CD4-positive, alpha-beta T cell (primary cell): ENCODE data around the gene CRLF1. TPM values are rescaled to one million over a fixed set of nuclear protein-coding genes. Genes with fewer than 3 reads are reported as not detected.
"Not testable (repeated sequence)": the region's sequence is repeated elsewhere in the genome, so short reads cannot be mapped to it uniquely, and the experiment has no call there.

Experiments
- ATAC-seq: fragments of 200-7000 bp; cut with Tn5 transposase; one replicate; pipeline ENCODE4 v1.10.0; 2022; ENCODE audit warnings: mild to moderate bottlenecking; ENCODE audit not compliant: poor library complexity
- CTCF ChIA-PET: fragments of 350-600 bp; sonication (Branson Sonifier 250); formaldehyde crosslinking; loops from one replicate; lab custom pipeline; 2021; ENCODE audit warnings: antibody characterized with exemption, inconsistent platforms; lab: Charles Lee
- POLR2A ChIA-PET: fragments of 350-600 bp; sonication (Branson Sonifier 250); formaldehyde crosslinking; loops from one replicate; lab custom pipeline; 2021; ENCODE audit warnings: antibody characterized with exemption, inconsistent platforms; lab: Charles Lee
- DNase-seq, 14 experiments: peaks; one replicate each; pipeline ENCODE4 v3.0.0-alpha.2; 2013 to 2020; ENCODE audit warnings: mixed read lengths in 2 of 14
- H3K27ac ChIP-seq, 2 donors: one replicate each; pipeline versions ENCODE4 v1.5.1 to v1.7.0; 2013; ENCODE audit warnings: low read length in 2 of 2, low read depth in 1 of 2, mild to moderate bottlenecking in 1 of 2
- H3K27me3 ChIP-seq, 2 experiments: 1 replicate in 1 of 2; 2 replicates in 1 of 2; pipeline versions ENCODE4 v1.6.1 to v1.7.0; 2013; ENCODE audit warnings: low read length in 2 of 2, control low read depth in 1 of 2, mild to moderate bottlenecking in 1 of 2, moderate library complexity in 1 of 2; ENCODE audit not compliant: insufficient read depth in 2 of 2, control insufficient read depth in 1 of 2
- H3K36me3 ChIP-seq: one replicate; pipeline ENCODE4 v1.6.1; 2013; ENCODE audit warnings: low read length, control low read depth; ENCODE audit not compliant: insufficient read depth
- H3K4me1 ChIP-seq: one replicate; pipeline ENCODE4 v1.6.1; 2013; ENCODE audit warnings: low read length, control low read depth; ENCODE audit not compliant: insufficient read depth
- H3K4me3 ChIP-seq: one replicate; pipeline ENCODE4 v1.5.1; 2013; ENCODE audit warnings: mild to moderate bottlenecking, low read length, moderate library complexity
- H3K9me3 ChIP-seq, 2 experiments: 1 replicate in 1 of 2; 2 replicates in 1 of 2; pipeline versions ENCODE4 v1.6.1 to v1.7.0; 2013; ENCODE audit warnings: low read length in 2 of 2, mild to moderate bottlenecking in 2 of 2, control low read depth in 1 of 2, moderate library complexity in 1 of 2; ENCODE audit not compliant: control insufficient read depth in 1 of 2, insufficient read depth in 1 of 2
- H3K27ac Mint-ChIP-seq: one replicate; pipeline ENCODE4 v1.8.0; 2020; ENCODE audit warnings: mixed read lengths
- H3K27me3 Mint-ChIP-seq: one replicate; pipeline ENCODE4 v1.8.0; 2021; ENCODE audit warnings: mixed read lengths
- H3K36me3 Mint-ChIP-seq: one replicate; pipeline ENCODE4 v1.8.0; 2021; ENCODE audit warnings: low read depth, mixed read lengths
- H3K4me1 Mint-ChIP-seq: one replicate; pipeline ENCODE4 v1.8.0; 2021; ENCODE audit warnings: low read depth, mixed read lengths
- H3K4me3 Mint-ChIP-seq: one replicate; pipeline ENCODE4 v1.8.0; 2020; ENCODE audit warnings: mild to moderate bottlenecking, mixed read lengths
- H3K9me3 Mint-ChIP-seq: one replicate; pipeline ENCODE4 v1.8.0; 2020; ENCODE audit warnings: mixed read lengths
- CTCF ChIP-seq: fragments of 200-600 bp; IDR thresholded peaks from one replicate; pipeline ENCODE4 v1.8.0; 2022; ENCODE audit warnings: antibody characterized with exemption, mild to moderate bottlenecking
- intact Hi-C, 2 experiments: fragments of 100-400 bp; cut with DNase I in 1 of 2; cut with micrococcal nuclease in 1 of 2; formaldehyde crosslinking; loops; one replicate each; pipeline versions ENCODE4 v1.15.1 to v1.9.0; 2023 to 2025; cut with DNase I, micrococcal nuclease
- total RNA-seq, 174 experiments: library from RNA in 2 of 174; stranded (reverse) in 2 of 174; gene quantifications; one replicate each; pipeline ENCODE4 v1.2.3 and lab custom pipeline; 2021 to 2026

CRLF1 gene
- total RNA-seq, 2 experiments from 2014 or later: not detected

GRCh38 chr19:18593367-18594095 lies 13.1 kb downstream of the CRLF1 start:
- intact Hi-C loops: loop anchor here (1.0 to 10.0 kb wide), 7 partner anchors 43 to 441 kb away; partner anchors contain the start of genes ARMC6 (in 1 of the 2), COPE (in 1 of the 2), CRTC1 (in 1 of the 2) and DDX49 (in 1 of the 2)
- CTCF ChIA-PET: interaction anchor here (0.6 to 2.0 kb wide), 23 partner anchors 8 to 254 kb away, joined by 3 to 11 read pairs (median 4); partner anchors contain the start of genes CRTC1, ELL, UBA52 and UPF1

GRCh38 chr19:18592732-18593131 lies 13.9 kb downstream of the CRLF1 start:
- H3K9me3 ChIP-seq, H3K27ac Mint-ChIP-seq, H3K27ac ChIP-seq, H3K27me3 ChIP-seq, ATAC-seq, H3K4me3 ChIP-seq, H3K36me3 ChIP-seq, H3K36me3 Mint-ChIP-seq, H3K9me3 Mint-ChIP-seq, H3K27me3 Mint-ChIP-seq, DNase-seq, H3K4me3 Mint-ChIP-seq: not testable (repeated sequence)
- CTCF ChIA-PET: interaction anchor here (1.8 to 2.0 kb wide), 2 partner anchors 72 to 142 kb away, joined by 7 to 11 read pairs; no protein-coding TSS in a partner anchor
- H3K4me1 ChIP-seq: peaks cover 51% of the 10 kb centered on the region
- peaks cover 34% of the 10 kb centered on the region for H3K4me1 Mint-ChIP-seq
- POLR2A ChIA-PET: interaction anchor here (0.9 to 2.1 kb wide), 4 partner anchors 21 to 254 kb away, joined by 3 to 8 read pairs (median 4); partner anchors contain the start of gene UBA52
- intact Hi-C loops: loop anchor here in 1 of 2 experiments (5.0 to 10.0 kb wide), 5 partner anchors 90 to 442 kb away; partner anchors contain the start of genes ARMC6, COPE, CRTC1 and DDX49

More at GRCh38 chr19:18593367-18594095, 13.1 kb downstream of the CRLF1 start:
- Mint-ChIP-seq H3K27me3 (no peaks in the 10 kb centered on the region), H3K27ac (no peak overlapping the region), H3K4me3 (peak overlapping the region; percentile 36), H3K4me1 (peaks cover 26% of the 10 kb centered on the region), H3K9me3 (no peaks in the 10 kb centered on the region), H3K36me3 (peaks cover 5% of the 10 kb centered on the region)
- TF ChIP-seq CTCF: no peak
- H3K27ac ChIP-seq: no peak overlapping the region
- no peaks in the 10 kb centered on the region for H3K9me3 ChIP-seq
- peaks cover 8% of the 10 kb centered on the region for H3K36me3 ChIP-seq
- POLR2A ChIA-PET: interaction anchor here (0.6 to 2.1 kb wide), 8 partner anchors 22 to 401 kb away, joined by 3 to 8 read pairs (median 4); partner anchors contain the start of genes ELL, MPV17L2 and UBA52
- no peak for ATAC-seq
- H3K27me3 ChIP-seq: peaks cover 3 to 4% of the 10 kb centered on the region in 2 experiments
- peak in 1 of 14 experiments; percentile 46 for DNase-seq
- no peak overlapping the region for H3K4me3 ChIP-seq
- peaks cover 43% of the 10 kb centered on the region for H3K4me1 ChIP-seq

- Mint-ChIP-seq H3K27ac (peak overlapping the region; percentile 30), H3K4me1 (peaks cover 36% of the 10 kb centered on the region), H3K9me3 (no peaks in the 10 kb centered on the region), H3K36me3 (peaks cover 8% of the 10 kb centered on the region), H3K27me3 (no peaks in the 10 kb centered on the region), H3K4me3 (peak overlapping the region; percentile 63)
- DNase-seq (no peak), ATAC-seq (no peak)
- H3K36me3 ChIP-seq: peaks cover 8% of the 10 kb centered on the region
- intact Hi-C loops: loop anchor here in 1 of 2 experiments (5.0 to 10.0 kb wide), 5 partner anchors 90 to 443 kb away; partner anchors contain the start of genes ARMC6, COPE, CRTC1 and DDX49
- POLR2A ChIA-PET: no interaction called here
- H3K4me3 ChIP-seq: no peak overlapping the region
- H3K27me3 ChIP-seq: no peaks in the 10 kb centered on the region
- CTCF ChIA-PET: no interaction called here
- H3K4me1 ChIP-seq: peaks cover 56% of the 10 kb centered on the region
- no peak for TF ChIP-seq CTCF
- H3K9me3 ChIP-seq: no peaks in the 10 kb centered on the region
- H3K27ac ChIP-seq: no peak overlapping the region
Measured at GRCh38 chr19:18591735-18592385, 14.7 kb downstream of the CRLF1 start.
